ENCODE measurements around the gene FAIM2.

FAIM2 gene

DNA sequence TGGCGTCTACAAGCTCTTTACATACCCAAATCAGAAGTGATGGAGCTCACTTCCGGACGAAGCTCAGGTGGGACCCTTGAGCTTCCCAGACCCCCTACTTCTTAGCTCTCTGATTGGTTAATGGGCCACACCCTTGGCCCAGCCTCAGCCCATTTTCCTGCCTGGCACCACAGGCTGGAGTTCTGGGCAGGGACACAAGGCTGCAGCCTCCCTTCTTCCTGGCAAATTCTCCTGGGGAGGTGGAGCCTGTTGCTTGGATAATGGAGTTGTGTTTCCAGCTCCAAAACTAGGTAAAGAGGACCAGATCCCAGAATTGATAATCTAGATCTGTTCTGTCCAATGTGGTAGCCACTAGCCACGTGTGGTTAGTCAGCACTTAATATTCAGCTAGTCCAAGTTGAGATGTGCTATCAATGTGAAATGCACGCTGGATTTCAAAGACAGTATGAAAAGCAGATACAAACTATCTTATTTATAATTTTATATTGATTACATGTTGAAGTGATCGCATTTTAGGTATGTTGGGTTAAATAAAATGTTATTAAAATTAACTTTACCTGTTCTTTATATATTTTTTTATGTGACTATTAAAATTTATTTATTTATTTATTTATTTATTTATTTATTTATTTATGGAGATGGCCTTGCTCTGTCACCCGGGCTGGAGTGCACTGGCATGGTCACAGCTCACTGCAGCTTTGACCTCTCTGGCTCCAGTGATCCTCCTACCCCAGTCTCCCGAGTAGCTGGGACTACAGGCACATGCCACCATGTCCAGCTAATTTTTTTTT lies 12.6 kb upstream of the FAIM2 start:
- no peak for DNase-seq

DNA sequence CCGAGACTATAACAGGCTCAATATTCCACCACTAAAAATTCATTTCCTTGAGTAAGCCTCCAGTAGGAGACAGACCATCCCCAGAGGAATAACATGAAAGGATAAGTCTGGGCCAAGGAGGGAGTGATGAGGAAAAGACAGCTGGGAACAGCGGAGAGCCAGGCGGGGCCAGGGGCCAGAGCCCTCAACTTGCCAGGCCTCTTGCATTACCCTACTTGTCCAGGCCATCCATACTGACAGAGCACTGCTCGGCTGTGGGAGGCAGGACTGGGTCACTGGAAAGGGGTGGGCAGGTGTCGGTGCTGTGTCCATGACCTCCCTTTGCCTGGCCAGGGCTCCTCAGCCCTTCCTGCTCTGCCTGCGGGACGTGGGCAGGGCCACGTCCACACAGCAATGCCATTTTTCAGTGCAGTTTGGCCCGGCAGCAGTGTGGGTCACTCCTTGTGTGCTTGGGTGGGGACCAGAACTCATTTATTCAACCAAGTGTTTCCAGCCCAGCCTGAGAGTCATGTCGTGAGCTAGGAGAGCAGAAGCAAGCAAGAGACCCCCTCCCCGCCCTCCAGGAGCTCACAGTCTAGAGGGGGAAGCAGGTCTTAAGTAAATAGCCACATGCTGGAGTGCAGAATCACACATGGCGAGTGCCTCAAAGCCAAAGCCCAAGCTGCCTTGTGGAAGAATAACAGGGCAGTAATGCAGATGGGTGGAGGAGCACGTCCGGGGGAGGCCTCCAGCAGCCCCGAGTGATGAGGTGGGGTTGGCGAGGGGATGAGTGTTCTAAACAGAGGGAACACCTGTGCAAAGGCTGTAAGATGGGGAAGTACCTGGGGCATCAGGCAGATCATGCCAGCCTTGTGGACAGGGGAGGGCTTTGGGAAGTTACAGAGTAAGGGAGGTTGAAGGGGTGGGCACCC lies 8.9 kb upstream of the FAIM2 start:
- DNase-seq: no peak

DNA sequence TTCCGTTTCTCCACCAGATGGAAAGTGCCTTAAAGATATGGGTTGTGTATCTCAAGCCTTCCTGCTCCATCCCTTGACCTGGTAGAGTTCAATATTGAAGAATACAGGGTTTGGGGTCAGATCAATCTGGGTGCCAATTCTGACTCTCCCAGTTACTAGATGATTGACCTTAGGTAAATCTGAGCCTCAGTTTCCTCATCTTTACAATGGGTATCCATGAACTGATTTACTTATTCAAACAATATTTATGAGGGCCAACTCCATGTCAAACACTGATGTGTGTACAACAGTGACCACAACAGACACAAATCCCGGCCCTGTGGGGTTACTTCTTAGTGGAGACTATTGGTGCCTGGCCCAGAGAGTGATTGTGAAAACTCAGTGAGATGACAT lies 7.5 kb upstream of the FAIM2 start:
- no peak for DNase-seq

DNA sequence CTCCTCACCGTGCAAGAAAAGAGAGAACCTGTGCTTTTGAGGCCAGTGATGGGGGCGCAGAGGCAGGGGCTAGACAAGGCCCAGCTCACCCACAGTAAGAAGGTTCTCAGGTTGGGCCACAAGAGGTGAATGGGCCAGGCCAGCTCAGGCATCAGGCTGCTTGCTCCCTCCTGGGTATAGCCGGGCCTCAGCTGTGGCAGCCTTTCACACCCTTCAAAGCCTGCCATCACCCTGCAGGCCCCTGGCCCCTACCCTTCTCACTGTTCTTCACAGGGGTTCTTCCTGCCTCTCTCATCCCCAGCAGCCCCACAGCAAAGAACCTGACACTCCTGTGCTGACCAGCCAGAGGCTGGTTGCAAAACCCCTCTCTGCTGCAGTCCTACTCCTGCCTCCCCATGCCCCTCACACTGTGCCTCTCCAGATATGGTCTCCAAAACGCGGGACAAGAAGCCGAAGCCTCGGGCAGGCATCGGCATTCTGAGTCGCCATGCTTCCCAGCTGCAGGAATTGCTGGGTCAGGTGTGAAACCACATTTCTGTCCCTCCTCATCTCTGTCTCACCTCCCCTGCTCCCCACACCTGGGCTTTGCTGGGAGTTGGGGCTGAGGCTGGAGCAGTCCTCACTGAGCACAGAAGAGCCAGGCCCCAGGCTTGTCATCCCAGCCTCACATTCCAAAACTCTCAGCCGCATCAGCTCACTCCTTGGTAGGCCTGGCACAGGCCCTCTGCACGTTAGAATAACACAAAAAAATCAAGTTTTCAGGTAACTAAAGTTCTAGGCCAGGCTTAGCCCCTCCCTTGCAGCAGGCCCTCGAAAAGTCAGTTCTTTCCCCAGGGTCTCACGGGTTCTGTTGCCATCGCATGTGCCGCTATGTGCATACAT lies 6.9 kb upstream of the FAIM2 start:
- DNase-seq: no peak

DNA sequence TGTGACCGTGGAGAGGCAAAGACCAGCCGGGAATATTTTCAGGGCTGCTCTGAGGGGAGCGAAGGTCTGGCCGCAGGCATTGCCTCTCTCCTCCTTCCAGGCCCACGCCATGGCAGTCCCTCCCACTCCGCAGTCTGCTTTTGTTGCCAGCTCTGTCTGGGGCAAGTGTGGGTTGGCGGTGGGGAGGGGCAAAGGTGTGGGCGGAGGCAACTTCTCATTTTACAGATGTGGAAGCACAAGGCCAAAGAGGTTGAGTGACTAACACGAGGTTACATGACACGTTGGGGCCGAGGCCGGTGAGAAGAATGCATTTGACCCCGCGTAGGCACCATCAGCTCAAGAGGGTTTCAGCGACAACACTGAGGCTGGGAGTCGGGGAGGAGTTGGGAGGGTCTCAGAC lies 6.1 kb upstream of the FAIM2 start:
- DNase-seq: no peak

DNA sequence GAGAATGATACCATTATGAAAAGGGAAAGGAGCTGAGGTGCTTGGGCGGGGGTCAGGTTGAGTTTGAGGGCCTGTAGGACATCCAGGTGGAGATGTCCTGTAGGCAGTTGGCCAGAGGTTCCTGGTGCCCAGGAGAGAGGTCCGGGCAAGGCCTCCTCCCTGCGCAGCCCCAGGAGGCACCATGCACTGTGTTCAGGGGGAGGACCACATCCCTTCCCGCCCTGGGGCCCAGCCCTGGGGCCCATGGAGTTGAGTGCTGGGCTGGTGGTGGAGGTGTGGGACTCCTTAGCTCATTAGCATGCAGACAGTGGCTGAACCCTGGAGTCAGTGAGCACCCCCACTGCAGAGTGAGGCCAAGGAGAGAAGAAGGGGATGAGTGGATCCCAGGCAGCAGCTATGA lies 5.7 kb upstream of the FAIM2 start:
- DNase-seq: no peak

DNA sequence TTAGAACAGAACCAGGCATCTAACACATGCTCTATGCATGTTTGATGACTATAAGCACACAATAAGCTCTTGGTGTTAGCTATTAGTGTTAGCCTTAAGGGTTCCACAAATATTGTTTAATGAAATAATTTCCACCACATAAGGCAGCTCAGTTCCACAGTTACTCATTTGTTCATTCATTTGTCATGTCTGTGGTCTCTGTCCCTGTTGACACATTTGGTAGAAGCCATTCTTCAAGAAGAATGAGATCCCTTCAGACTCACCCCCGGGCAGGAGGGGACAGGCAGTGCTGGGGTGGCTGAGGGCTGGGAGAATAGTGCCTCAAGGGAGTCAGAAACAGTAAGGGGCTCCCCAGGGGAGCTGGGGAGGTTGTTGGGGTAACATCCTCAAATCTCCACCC lies 3.7 kb upstream of the FAIM2 start:
- no peak for DNase-seq

DNA sequence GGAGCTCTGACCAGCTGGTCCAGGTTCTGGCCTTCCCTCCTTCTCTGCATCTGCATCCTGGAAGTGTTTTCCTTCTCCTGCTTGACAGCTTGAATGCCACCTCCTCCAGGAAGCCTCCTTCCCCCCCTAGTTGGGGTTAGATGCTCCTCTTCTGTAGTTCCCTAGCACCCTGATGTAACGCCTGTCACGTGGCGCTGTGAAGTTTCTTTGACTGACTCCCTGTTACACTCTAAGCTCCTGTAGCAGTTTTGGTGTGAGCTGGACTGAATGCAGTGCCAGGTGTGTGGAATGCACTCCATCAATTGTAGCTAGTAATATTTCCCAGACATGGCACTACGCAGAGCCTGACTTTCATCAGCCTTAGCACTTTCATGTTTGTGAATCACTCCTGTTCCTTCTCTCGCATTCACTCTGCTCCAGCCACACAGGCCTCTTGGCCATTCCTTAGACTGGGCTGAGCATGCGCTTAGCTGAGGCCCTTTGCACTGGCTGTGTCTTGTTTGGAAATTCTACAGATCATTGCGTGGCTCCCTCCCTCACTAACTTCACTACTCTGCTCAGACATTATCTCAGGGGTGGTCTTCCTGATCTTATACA lies 2.1 kb upstream of the FAIM2 start:
- DNase-seq: no peak

DNA sequence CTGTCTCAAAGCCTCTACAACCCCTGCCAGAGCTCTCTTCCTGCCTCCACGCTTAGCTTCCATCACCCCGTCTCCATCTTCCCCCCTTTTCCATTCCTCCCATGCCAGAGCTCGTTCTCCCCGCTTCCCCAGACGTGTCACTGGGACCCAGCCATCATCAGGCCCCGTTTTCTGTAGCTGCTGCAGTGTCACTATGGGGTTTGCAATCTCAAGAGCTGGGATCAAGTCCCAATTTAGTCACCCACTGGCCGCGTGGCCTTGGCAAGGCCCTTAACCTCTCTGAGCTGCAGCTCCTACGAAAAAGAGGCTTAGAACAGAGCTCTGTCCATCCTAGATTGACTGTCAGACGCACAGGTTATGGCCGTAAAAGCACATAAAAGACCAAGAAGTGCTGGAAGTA lies 901 bp upstream of the FAIM2 start:
- DNase-seq: no peak

DNA sequence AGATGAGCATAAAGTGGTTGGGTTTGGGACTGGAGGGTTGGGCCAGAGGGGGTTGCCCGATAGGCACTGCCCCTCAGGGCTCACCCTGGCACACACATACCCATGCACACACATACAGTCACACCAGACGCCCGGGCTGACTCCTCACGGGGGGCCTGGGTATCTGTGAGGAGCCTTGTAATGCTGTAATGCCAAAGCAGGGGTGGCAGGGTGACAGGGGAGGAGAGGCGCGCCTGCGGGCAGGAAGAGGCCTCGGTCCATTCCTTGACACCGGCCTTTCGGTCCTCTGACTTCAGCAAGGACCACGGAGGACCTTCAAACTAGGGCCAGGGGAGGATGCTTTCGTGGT lies 375 bp downstream of the FAIM2 start:
- no peak for DNase-seq

DNA sequence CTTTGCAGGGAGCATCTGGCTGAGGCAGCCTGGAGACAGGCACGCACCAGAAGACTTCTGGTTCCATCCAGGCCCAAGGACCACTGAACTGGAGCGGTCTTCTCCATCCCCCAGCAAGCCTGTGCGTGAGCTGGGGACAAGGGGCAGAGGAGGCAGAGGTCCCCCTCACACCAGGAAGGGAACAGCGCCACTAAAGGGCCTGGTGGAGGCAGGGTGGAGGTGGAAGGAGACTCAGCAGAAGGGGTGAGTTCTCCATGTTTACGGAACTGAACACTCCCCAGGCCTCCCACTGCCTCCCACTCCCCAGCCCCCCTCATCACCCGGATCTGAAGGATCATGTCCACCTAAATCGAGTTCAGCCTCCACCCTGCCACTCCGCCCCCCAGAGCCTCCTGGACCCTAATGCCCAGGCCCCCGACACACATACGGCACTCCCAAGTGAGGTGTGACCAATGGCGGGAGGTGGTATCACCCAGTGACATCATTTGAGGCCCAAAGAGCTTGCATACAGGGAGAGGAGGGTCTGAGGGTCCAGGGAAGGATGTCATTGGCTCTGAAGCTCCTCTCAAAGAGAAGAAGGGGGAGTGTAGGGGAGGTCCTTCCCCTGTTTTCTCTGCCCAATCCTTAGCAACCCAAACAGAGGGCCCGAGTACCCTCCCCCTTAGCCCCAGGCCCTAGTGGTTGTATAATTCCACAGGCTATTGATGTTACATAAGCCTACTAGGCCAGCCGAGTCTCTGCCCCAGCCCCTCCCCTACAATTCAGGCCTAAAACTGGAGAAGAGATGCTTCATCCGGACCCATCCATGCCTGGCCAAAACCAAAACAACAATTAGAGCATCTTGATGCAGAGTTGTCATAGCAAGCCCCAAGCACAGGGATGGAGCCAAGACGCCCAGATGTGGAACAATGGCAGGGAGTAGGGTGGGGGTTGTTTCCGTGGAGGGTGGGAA lies 1.0 kb downstream of the FAIM2 start:
- no peak for DNase-seq

DNA sequence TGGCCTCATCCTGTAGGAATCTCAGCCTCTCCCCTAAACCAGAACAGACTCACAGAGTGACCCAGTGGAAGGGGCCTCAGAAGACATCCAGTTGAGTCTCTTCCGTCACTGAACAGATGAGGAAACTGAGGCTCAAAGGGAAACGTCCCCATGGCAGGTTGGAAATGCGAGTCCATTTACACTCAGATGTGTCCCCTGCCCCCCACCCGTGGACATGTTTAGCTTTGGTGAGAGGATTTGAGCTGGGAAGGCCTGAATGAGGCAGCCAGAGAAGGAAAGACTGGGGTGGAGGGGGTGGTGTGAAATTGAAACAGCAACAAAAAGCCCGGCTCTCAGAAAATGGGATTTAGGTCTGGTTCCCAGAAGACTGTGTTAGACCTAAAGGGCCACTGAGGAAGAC lies 1.7 kb downstream of the FAIM2 start:
- DNase-seq: no peak

DNA sequence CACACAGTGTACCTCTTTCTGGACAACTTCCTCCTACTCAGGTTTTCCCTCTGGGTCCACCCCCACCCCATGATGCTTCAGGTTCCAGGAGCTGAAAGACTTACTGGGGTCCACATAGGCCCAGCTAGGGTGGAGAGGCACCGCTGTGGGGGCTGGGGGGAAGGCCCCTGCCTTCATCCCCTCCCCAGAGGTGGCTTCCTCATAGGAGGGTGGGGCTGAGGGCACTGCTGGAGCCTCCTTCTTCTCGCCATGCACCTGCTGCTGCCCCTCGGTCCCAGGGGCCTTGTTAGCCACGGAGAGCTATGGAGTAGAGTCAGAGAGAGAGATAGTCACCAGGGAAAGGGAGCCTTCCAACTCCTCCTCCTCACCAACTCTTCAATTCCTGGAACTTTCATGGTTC lies 2.7 kb downstream of the FAIM2 start:
- no peak for DNase-seq

DNA sequence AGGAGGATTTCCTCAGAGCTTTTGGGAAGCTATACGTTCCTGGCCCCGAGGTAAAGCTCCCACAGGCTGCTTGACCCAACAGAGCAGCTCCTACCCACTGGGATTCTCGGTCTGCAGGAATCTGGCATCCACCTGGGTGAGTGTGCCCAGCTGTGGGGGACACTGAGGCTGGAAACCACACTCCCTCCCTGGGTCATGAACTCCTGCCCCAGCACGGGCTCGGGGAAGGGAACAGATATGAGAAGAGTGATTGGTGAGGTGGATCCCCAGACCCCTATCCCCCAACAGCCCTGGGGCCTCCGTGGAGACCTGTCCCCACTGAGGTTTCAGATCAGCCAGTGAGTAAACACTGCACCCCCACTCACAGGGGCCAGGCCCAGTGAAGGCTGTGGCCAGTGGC lies 3.3 kb downstream of the FAIM2 start:
- no peak for DNase-seq

DNA sequence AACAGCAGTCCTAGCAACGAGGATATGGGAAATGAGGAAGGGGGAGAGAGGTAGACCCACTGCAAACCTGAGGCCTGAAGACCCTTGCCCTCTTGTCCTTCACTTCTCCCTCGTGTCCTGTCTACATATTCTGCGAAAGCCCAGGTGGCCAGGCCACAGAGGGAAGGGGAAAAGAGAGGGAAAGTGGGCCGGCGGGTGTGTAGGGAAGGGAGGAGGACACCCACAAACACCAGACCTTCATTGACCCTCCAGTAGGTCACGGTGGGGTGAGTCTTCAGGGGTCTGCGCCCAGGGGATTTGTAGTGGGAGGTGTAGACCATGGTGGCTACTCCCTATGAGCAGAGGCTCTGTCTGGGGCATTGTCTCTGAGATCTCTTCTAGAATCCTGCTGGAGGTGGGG lies 3.8 kb downstream of the FAIM2 start:
- DNase-seq: no peak

DNA sequence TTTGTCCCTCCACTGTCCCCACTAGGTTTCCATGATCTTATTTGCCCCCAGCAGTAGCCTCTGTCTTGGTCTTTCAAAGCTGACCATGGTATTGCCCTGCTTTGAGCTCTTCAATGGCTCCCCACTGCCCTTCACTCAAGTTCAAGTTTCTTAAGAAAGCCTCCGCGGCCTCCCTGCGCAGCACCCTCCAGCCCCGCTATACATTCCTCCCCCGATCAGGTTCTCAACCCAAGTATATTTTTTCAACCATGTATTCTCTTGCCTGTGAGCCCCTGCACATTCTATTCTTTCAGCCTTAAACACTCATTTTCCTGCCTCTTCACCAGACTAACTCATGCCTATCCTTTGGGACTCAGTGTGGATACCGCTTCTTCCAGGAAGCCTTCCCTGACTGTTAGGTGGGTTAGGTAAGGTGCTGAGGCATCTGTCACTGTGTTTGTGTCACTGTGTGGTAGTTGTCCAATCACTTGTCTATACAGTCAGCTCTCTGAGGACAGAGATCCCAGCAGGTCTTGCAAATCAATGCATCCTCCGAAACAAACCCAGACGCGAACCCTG lies 4.3 kb downstream of the FAIM2 start:
- DNase-seq: no peak

DNA sequence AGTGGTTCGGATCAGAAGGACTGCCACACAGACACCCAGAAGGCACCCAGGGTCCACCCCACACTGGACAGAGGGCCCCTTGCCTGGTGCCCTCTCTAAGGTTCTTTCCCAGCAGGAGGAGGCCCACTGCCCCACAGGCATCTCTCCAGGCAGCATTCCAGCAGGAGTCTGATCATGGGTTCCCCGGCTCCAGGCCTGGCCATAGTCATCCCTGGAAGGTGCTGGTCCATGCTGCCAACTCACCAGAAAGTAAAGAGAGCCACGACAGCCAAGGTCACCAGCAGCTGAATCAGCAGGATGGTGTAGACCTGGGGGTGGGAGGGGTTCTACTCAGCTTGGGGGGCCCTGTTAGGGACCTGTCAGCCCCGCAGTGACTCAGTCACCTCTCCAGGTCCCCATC lies 6.4 kb downstream of the FAIM2 start:
- no peak for DNase-seq

DNA sequence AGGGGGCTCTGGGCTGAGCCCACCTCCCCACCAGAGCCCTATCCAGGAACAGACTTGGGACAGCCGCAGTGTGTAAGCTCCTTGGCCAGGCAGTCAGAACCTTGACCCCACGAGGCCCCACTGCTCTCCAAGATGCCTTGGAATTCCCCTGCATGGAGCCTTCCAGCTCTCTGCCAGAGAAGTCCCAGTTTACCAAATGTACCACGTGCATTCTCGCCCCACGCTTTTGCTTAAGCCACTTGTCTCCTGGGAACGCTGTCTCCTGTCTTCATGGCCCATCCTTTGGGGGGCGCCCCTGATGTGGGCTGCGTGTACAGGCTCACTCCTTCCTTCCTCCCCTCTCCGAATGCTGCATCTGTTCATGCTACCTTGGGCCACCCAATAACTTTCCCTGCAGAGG lies 7.9 kb downstream of the FAIM2 start:
- no peak for DNase-seq

DNA sequence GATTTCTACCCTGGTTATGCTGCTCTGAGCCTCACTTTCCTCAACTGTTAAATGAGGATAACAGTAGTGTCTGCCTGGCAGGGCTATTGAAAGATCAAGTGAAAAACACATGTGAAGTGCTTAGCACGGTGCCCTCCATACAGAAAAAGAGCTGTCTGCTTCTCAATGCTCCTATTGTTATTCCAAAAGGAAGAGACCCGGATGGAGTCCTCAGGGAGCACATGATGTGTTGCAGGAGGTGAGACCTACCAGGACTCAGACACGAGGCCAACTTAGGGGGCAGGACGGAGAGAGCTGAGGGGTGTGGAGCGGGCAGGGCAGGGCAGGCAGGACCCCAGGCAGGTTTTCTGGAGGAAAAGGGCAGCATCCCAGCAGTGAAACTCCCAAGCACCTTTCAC lies 8.9 kb downstream of the FAIM2 start:
- DNase-seq: no peak

DNA sequence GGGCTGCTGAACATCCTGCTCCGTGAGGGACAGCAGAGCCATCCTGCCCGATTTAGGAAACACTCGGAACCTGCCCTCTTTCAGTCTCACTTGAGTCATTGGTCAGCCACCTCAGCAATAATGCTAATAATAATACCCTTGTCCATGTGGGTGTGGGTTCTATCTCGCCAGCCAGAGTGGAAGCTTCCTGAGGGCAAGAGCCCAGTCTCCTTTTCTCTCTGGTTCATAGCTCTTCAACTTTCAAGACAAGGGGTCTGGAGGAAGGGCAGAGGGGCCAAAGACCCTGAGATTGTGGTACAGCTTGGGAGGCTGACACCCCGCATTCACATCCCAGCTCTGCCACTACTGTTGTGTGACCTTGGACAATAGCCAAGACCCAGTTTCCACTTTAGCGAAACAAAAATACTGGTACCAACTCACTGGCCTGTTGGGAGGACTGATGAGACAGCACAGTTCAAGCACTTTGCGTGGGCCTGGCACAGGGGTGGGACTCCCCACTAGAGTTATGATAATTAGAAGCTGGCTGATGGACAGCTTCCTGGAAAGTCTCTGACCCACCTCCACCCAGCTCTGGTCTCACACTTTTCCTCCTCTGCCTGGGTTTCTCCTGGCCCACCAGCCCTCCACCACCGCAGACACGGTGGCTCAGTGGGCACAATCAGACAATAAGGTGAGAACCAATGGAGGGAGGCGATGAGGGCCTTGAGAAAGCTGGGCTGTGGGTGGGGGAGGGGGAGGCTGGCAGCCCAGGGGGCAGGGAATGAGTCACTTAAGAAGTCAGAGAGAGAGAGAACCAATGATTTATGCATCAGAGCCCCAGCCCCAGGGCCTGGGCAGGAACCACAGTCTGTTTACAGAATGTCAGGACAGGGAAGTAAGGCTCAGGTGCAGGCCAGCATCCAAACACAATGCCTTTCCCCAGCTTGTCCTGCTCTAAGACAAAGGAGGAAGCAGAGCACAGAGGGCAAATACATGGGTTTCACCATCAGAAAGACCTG lies 9.6 kb downstream of the FAIM2 start:
- no peak for DNase-seq
